SKM-1 treated with dmso at 0.1 percent for 144 hours (cell line): ENCODE measurements around the gene SLC48A1.

ENCODE experiments used
- DNase-seq: peaks from one replicate; lab custom pipeline; 2025; ENCODE audit not compliant: unreplicated experiment; lab: John Stamatoyannopoulos, UW

The SLC48A1 gene

GRCh38 chr12:47773062-47773857, at the start of gene SLC48A1:
TSS of gene SLC48A1 (plus strand) at chr12:47773238. CDS start at chr12:47773305, 67 bp downstream.
- DNase-seq, result no peak

GRCh38 chr12:47725091-47725772, 47.8 kb upstream of the SLC48A1 start, which contains the start of gene ENDOU:
TSS of gene ENDOU (minus strand) at chr12:47725490. CDS start at chr12:47725413, 77 bp downstream.
- no peak for DNase-seq

DNA sequence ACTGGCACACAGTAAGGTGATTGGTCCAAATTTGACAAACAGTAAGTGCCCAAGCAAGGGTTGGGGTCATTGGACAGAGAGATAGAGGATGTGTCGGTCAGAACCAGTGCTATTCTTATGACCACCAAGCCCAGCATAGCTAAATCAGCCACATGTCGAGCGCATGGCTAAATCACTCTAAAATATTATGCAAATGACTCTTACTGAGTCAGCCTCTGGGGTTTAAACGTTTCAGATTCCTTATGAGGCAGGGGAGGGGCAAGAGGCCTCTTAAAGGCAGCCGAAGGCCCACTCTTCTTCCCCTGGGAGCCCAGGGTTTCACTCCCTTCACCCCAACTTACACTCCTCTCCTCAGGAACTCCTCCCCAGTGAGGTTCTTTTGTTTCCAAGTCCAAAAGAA, 47.1 kb upstream of the SLC48A1 start:
- DNase-seq, result no peak

- DNase-seq, result no peak
These were observed 43.8 kb upstream of the SLC48A1 start for GRCh38 chr12:47729233-47729632.

- no peak for DNase-seq
These were observed 42.7 kb upstream of the SLC48A1 start for GRCh38 chr12:47730341-47730744.

- DNase-seq, result no peak
These were observed 41.3 kb upstream of the SLC48A1 start for GRCh38 chr12:47731723-47732122.

DNA sequence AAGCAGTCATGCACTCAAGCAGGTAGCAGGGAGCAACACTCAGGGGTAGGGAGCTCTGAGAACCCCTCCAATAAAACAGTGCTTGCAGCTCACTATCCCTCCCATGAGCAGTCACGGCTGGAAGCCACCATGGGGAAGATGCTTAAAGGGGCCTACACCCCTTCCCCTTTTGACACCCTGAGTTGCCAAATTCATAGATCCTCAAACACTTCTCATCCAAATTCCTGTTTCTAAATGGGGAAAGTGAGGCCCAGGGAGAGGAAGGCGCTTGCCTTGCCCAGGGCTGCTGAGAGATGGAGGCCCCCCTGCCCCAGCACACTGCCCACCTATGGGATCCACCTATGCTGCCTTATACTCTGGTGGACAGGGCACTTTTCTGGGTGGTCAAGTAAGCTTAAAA, 40.5 kb upstream of the SLC48A1 start:
- DNase-seq, result no peak

GRCh38 chr12:47733142-47733541, 39.9 kb upstream of the SLC48A1 start:
- DNase-seq, result no peak

GRCh38 chr12:47734725-47735480, 38.1 kb upstream of the SLC48A1 start:
- no peak for DNase-seq

DNA sequence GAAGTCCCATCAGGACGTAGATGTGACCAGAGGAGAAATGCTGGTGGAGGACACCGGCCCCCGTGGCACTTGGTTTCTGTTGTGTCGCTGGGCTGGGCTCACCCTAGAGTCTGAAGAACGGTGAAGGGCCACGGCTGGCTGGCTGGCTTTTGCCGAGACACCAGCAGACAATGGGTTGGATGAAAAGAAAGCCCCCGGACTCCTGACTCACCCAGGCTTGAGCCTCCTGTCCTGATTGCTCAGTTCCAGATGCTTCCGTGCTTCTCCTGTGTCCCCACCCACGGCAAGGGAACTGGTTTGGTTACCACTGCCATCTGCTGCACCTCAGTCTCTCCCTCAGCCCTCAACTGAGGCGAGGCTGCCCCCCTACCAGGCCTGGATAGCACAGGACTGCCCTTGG, 37.4 kb upstream of the SLC48A1 start:
- no peak for DNase-seq

- no peak for DNase-seq
These were observed 36.8 kb upstream of the SLC48A1 start for GRCh38 chr12:47736216-47736615.

- DNase-seq, result no peak
These were observed 36.0 kb upstream of the SLC48A1 start for GRCh38 chr12:47736877-47737676.

DNA sequence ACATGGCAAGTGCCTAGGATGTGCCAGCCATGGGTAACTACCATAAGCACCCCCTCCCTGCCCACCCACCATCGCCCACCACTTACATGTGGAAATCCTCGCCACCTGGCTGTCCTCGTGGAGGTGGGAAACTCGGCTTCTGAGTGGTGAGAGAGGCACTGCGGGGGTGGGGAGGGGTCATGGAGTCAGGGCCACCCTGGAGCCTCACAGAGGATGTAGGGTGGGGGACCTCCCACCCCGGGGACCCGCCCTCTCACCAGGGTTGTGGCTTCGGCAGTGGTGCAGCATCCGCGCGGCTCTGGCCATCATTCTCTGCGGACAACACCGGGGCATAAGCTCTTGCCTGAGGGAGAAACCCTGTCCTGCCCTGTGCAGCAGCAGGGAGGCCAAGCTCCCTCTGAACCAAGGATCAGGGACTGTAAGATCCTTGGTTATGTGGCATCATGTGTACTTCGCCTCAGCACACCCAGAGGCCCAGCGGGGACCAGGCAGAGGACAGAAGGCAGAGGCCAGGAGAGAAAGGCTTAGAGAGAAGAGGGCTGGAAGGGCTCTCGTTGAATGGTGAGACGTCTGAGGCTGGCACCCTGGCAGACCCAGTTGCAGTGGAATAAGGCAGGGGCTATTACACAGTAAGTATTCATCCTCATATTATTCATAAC, 35.0 kb upstream of the SLC48A1 start:
- DNase-seq, result no peak

GRCh38 chr12:47739297-47739696, 33.7 kb upstream of the SLC48A1 start:
- DNase-seq, result no peak

GRCh38 chr12:47739979-47740378, 33.1 kb upstream of the SLC48A1 start:
- DNase-seq, result no peak

DNA sequence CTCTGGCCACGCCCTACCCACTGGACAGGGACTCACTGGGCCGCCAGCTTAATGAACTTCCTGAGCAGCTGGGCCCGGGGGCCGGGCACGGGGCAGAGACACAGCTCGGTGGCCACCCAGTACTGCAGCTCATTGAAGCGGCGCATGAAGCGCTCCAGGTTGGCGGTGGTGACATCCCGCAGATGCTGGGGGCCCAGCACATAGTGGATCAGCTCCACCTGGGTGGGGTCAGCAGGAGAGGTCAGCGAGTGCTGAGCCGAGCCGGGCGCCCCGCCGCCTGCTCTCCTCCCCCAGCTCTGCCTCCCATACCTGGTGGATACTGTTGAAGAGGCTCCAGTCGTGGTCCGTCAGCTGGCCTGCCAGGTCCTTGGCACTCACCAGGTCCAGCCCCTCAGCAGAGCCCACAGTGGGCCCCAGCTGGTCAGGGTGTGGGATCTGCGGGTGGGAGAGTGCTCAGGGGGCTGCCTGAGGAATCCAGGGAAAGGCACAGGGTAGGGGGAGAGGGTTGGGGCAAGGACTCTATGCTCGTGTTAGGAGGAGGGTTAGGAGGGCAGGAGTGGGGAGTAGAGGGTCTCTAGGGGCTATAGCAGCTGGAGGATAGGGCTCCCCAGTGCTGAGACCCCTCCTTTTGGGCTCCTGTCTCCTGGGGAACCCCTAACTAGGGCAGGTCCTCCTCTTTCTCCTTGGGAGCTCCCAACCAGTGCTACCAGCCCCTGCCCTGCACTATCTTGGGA, 32.3 kb upstream of the SLC48A1 start:
- no peak for DNase-seq

DNA sequence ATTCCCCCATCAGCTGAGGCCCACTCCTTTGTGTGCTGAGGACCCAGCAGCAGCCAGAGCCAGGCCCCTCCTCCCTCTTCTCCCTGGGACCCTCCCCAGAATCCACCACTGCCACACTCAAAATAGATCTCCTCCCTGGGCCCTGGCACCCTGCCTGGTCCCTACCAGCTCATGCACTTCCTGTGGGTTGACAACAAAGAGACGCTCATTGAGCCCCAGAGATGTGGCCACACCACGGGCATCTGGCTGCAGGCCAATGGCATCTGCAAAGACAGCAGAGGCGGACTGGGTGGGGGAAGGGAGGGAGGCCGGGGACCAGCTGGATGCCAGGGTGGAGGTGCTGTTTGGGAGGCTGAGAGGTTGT, 31.7 kb upstream of the SLC48A1 start:
- no peak for DNase-seq

GRCh38 chr12:47742253-47742825, 30.7 kb upstream of the SLC48A1 start:
- no peak for DNase-seq

DNA sequence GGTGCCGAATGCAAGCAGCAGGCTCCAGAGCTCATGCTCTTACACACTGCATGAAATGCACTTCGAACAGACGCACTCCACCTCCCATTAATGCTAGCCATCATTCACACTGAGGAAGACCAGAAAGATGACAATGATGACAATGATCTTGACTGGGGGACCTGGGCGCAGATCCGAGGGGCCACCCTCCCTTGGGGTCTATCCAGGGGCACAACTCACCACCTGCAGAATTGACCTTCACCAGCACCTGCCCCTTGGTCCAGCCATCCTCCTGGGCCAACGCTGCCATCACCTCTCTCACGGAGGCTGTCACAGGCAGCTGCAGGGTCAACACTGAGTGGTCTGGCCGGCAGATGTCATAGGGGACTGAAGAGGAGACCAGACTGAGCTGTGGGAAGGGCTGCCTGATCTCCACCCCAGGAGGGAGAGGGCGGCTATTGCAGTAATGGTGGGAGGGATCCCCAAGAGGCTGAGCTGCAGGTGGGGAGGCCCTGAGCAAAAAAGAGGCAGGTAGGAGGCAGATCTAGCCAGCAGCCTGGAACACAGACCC, 29.7 kb upstream of the SLC48A1 start:
- no peak for DNase-seq
